SU-DHL-6 (cell line): Measurements from ENCODE around the gene ABRACL.

Experiments
- H2AFZ ChIP-seq: fragments of 200-600 bp; sonication (generic); 2 replicates; pipeline ENCODE4 v1.6.1; 2014; ENCODE audit warnings: low read depth, mild to moderate bottlenecking, moderate library complexity, mixed read lengths, antibody characterized with exemption, low read length; ENCODE audit not compliant: severe bottlenecking
- H3F3A ChIP-seq: fragments of 200-600 bp; shearing (Covaris generic); 2 replicates; pipeline ENCODE4 v1.6.0; 2016; ENCODE audit warnings: antibody characterized with exemption, mild to moderate bottlenecking; ENCODE audit not compliant: insufficient read depth
- H3K27ac ChIP-seq: fragments of 200-600 bp; sonication (generic); 2 replicates; pipeline ENCODE4 v1.5.1; 2016; ENCODE audit warnings: low read depth, mild to moderate bottlenecking, low read length, moderate library complexity, mixed read lengths
- H3K27me3 ChIP-seq: fragments of 200-600 bp; sonication (generic), shearing (Covaris generic); 2 replicates; pipeline ENCODE4 v1.6.0; 2014; ENCODE audit warnings: mild to moderate bottlenecking, low read length
- H3K36me3 ChIP-seq: fragments of 200-600 bp; sonication (generic); 2 replicates; pipeline ENCODE4 v1.6.1; 2014; ENCODE audit warnings: mild to moderate bottlenecking, low read length, mixed read lengths
- H3K4me2 ChIP-seq: fragments of 300-600, 200-600 bp; shearing (Covaris generic), sonication (generic); 2 replicates; pipeline ENCODE4 v1.6.0; 2014; ENCODE audit warnings: low read length, low read depth, mild to moderate bottlenecking; ENCODE audit not compliant: poor library complexity, severe bottlenecking
- H3K4me3 ChIP-seq: fragments of 200-600 bp; sonication (generic); 2 replicates; pipeline ENCODE4 v1.5.1; 2014; ENCODE audit warnings: antibody characterized with exemption, low read length, mild to moderate bottlenecking, mixed read lengths; ENCODE audit not compliant: insufficient read depth, poor library complexity, severe bottlenecking
- H3K79me2 ChIP-seq: fragments of 200-600 bp; sonication (generic); 2 replicates; pipeline ENCODE4 v1.6.1; 2014; ENCODE audit warnings: mild to moderate bottlenecking, low read length, moderate library complexity; ENCODE audit not compliant: insufficient read depth
- H3K9ac ChIP-seq: fragments of 200-600 bp; sonication (generic); 2 replicates; pipeline ENCODE4 v1.7.0; 2014; ENCODE audit warnings: mild to moderate bottlenecking, low read length
- H3K9me2 ChIP-seq: fragments of 200-600 bp; sonication (generic); replicated peaks from 2 replicates; pipeline ENCODE4 v1.6.1; 2014; ENCODE audit warnings: low read length; ENCODE audit not compliant: insufficient read depth
- H3K9me3 ChIP-seq: fragments of 200-600 bp; sonication (generic); 2 replicates; pipeline ENCODE4 v1.6.1; 2014; ENCODE audit warnings: low read length, mixed read lengths; ENCODE audit not compliant: insufficient read depth
- H4K20me1 ChIP-seq: fragments of 200-600 bp; sonication (generic); 2 replicates; pipeline ENCODE4 v1.6.1; 2014; ENCODE audit warnings: low read depth, mild to moderate bottlenecking, antibody characterized with exemption, low read length, moderate library complexity, mixed read lengths
- CTCF ChIP-seq: fragments of 200-600 bp; sonication (generic); IDR thresholded peaks from one replicate; pipeline ENCODE4 v1.5.1; 2017; ENCODE audit warnings: antibody characterized with exemption, mild to moderate bottlenecking, low read length, moderate library complexity; ENCODE audit not compliant: insufficient read depth, poor library complexity, severe bottlenecking
- EZH2phosphoT487 ChIP-seq: fragments of 200-600 bp; sonication (generic), shearing (Covaris generic); conservative IDR thresholded peaks from 2 replicates; pipeline ENCODE4 v1.6.1; 2018; ENCODE audit warnings: mild to moderate bottlenecking, antibody characterized with exemption, low read length, moderate library complexity, mixed read lengths

ABRACL gene

GRCh38 chr6:139054001-139054400, 25.5 kb downstream of the ABRACL start:
- Histone ChIP-seq H3K9me2 (no peaks in the 10 kb centered on the region), H2AFZ (no peak overlapping the region), H3K4me2 (no peak overlapping the region), H3K27me3 (no peaks in the 10 kb centered on the region), H3K4me3 (no peak overlapping the region), H4K20me1 (no peaks in the 10 kb centered on the region), H3K79me2 (no peaks in the 10 kb centered on the region), H3F3A (no peaks in the 10 kb centered on the region), H3K27ac (no peak overlapping the region), H3K9me3 (no peaks in the 10 kb centered on the region), H3K9ac (no peak overlapping the region), H3K36me3 (no peaks in the 10 kb centered on the region)
- TF ChIP-seq CTCF, result no peak
- TF ChIP-seq EZH2phosphoT487, result no peak

GRCh38 chr6:139055709-139056108, 27.2 kb downstream of the ABRACL start:
- no peak overlapping the region for H3K27ac ChIP-seq
- no peak overlapping the region for H3K4me3 ChIP-seq
- H3K4me2 ChIP-seq, result no peak overlapping the region
- H3K79me2 ChIP-seq, result no peaks in the 10 kb centered on the region
- TF ChIP-seq EZH2phosphoT487, result no peak
- TF ChIP-seq CTCF, result no peak
- H2AFZ ChIP-seq, result no peak overlapping the region
- H3K36me3 ChIP-seq, result no peaks in the 10 kb centered on the region
- no peaks in the 10 kb centered on the region for H4K20me1 ChIP-seq
- no peaks in the 10 kb centered on the region for H3K9me3 ChIP-seq
- no peak overlapping the region for H3K9ac ChIP-seq
- no peaks in the 10 kb centered on the region for H3F3A ChIP-seq
- H3K27me3 ChIP-seq, result no peaks in the 10 kb centered on the region
- no peaks in the 10 kb centered on the region for H3K9me2 ChIP-seq

- Histone ChIP-seq H3K79me2 (no peaks in the 10 kb centered on the region), H3K9me3 (no peaks in the 10 kb centered on the region), H3K9ac (no peak overlapping the region), H4K20me1 (no peaks in the 10 kb centered on the region), H2AFZ (no peak overlapping the region), H3K27me3 (no peaks in the 10 kb centered on the region), H3K36me3 (no peaks in the 10 kb centered on the region), H3K4me2 (no peak overlapping the region), H3K27ac (no peak overlapping the region), H3K9me2 (no peaks in the 10 kb centered on the region), H3K4me3 (no peak overlapping the region), H3F3A (no peaks in the 10 kb centered on the region)
- TF ChIP-seq CTCF (no peak), EZH2phosphoT487 (no peak)
Observed at GRCh38 chr6:139058029-139058428, 29.5 kb downstream of the ABRACL start.
